PC-3 (cell line): ENCODE results near the gene PNMA1.

ENCODE experiments used
- EZH2 ChIP-seq: fragments of 300-600 bp; sonication (generic); IDR thresholded peaks from one replicate; pipeline ENCODE4 v1.6.1; 2017; ENCODE audit warnings: antibody characterized with exemption, mild to moderate bottlenecking, low read length; ENCODE audit not compliant: unreplicated experiment
- EZH2phosphoT487 ChIP-seq: fragments of 300-600 bp; sonication (generic); IDR thresholded peaks from 2 replicates; pipeline ENCODE4 v1.6.1; 2018; ENCODE audit warnings: mild to moderate bottlenecking, antibody characterized with exemption, low read length, borderline replicate concordance
- TF ChIP-seq, protein P1 (sequence below): fragments of 300-600 bp; sonication (generic); conservative IDR thresholded peaks from 2 replicates; pipeline ENCODE4 v1.5.1; 2017; ENCODE audit warnings: antibody characterized with exemption, low read depth, mild to moderate bottlenecking, low read length

GRCh38 chr14:73747379-73748211 is 33.4 kb upstream of the PNMA1 start:
- TF ChIP-seq, protein P1, sequence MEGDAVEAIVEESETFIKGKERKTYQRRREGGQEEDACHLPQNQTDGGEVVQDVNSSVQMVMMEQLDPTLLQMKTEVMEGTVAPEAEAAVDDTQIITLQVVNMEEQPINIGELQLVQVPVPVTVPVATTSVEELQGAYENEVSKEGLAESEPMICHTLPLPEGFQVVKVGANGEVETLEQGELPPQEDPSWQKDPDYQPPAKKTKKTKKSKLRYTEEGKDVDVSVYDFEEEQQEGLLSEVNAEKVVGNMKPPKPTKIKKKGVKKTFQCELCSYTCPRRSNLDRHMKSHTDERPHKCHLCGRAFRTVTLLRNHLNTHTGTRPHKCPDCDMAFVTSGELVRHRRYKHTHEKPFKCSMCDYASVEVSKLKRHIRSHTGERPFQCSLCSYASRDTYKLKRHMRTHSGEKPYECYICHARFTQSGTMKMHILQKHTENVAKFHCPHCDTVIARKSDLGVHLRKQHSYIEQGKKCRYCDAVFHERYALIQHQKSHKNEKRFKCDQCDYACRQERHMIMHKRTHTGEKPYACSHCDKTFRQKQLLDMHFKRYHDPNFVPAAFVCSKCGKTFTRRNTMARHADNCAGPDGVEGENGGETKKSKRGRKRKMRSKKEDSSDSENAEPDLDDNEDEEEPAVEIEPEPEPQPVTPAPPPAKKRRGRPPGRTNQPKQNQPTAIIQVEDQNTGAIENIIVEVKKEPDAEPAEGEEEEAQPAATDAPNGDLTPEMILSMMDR = no peak
- no peak for TF ChIP-seq EZH2
- TF ChIP-seq EZH2phosphoT487 = no peak
